Measurements from ENCODE around the gene GPX7. TPM values are rescaled to one million over a fixed set of nuclear protein-coding genes. Genes with fewer than 3 reads are reported as not detected.

Gene GPX7
- polyA plus RNA-seq, 1 donor from 2014 or later = 1.3 TPM

DNA sequence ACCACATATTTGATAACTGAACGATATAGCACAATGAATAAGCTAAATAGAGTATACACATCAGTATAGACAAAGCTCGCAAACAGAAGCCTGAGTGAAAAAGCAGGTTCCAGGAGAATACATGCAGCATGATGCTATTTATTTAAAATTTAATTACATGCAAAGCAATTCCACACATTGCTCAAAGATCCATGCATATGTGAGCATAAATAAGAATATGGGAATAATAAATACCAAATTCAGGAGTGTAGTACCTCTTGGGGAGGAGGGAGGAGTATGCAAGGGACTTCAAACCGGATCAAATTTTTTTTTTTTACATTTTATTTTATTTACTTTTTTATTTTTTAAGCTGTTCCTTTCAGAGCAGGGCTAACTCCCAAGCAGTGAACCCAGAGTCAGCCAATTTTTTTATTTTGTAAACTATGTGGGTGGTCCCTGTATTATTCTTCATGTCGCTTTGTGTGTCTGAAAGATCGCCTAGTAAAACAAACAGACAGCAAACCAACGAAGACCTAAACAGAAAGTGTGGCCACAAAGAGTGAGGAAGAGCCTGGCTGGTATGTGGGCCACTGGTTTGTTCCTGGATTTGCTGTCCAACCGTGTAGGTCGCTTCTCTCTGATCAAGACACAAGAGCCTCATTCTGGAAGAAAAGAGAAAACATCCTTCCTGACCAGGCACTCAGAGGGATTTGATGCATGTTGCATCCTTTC lies 26.6 kb downstream of the GPX7 start:
- TF ChIP-seq POLR2AphosphoS5 (IDR thresholded peaks at IDR 0.05) (no peak), EP300 (conservative IDR thresholded peaks at IDR 0.05; ENCODE audit: poor library complexity, severe bottlenecking) (no peak), RAD21 (conservative IDR thresholded peaks at IDR 0.05) (no peak), SMC3 (conservative IDR thresholded peaks at IDR 0.05; ENCODE audit: poor library complexity) (no peak), MXI1 (conservative IDR thresholded peaks at IDR 0.05; ENCODE audit: poor library complexity, severe bottlenecking) (no peak), EZH2 (IDR thresholded peaks at IDR 0.05; ENCODE audit: borderline replicate concordance, insufficient read depth, low read length, poor library complexity, severe bottlenecking) (no peak), TAF1 (IDR thresholded peaks at IDR 0.05; ENCODE audit: low read depth) (no peak)
- TF ChIP-seq, protein P1, sequence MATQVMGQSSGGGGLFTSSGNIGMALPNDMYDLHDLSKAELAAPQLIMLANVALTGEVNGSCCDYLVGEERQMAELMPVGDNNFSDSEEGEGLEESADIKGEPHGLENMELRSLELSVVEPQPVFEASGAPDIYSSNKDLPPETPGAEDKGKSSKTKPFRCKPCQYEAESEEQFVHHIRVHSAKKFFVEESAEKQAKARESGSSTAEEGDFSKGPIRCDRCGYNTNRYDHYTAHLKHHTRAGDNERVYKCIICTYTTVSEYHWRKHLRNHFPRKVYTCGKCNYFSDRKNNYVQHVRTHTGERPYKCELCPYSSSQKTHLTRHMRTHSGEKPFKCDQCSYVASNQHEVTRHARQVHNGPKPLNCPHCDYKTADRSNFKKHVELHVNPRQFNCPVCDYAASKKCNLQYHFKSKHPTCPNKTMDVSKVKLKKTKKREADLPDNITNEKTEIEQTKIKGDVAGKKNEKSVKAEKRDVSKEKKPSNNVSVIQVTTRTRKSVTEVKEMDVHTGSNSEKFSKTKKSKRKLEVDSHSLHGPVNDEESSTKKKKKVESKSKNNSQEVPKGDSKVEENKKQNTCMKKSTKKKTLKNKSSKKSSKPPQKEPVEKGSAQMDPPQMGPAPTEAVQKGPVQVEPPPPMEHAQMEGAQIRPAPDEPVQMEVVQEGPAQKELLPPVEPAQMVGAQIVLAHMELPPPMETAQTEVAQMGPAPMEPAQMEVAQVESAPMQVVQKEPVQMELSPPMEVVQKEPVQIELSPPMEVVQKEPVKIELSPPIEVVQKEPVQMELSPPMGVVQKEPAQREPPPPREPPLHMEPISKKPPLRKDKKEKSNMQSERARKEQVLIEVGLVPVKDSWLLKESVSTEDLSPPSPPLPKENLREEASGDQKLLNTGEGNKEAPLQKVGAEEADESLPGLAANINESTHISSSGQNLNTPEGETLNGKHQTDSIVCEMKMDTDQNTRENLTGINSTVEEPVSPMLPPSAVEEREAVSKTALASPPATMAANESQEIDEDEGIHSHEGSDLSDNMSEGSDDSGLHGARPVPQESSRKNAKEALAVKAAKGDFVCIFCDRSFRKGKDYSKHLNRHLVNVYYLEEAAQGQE (IDR thresholded peaks at IDR 0.05; ENCODE audit: borderline replicate concordance) = no peak
- TF ChIP-seq, protein P2, sequence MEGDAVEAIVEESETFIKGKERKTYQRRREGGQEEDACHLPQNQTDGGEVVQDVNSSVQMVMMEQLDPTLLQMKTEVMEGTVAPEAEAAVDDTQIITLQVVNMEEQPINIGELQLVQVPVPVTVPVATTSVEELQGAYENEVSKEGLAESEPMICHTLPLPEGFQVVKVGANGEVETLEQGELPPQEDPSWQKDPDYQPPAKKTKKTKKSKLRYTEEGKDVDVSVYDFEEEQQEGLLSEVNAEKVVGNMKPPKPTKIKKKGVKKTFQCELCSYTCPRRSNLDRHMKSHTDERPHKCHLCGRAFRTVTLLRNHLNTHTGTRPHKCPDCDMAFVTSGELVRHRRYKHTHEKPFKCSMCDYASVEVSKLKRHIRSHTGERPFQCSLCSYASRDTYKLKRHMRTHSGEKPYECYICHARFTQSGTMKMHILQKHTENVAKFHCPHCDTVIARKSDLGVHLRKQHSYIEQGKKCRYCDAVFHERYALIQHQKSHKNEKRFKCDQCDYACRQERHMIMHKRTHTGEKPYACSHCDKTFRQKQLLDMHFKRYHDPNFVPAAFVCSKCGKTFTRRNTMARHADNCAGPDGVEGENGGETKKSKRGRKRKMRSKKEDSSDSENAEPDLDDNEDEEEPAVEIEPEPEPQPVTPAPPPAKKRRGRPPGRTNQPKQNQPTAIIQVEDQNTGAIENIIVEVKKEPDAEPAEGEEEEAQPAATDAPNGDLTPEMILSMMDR (IDR thresholded peaks at IDR 0.05; ENCODE audit: poor library complexity, severe bottlenecking) = no peak

DNA sequence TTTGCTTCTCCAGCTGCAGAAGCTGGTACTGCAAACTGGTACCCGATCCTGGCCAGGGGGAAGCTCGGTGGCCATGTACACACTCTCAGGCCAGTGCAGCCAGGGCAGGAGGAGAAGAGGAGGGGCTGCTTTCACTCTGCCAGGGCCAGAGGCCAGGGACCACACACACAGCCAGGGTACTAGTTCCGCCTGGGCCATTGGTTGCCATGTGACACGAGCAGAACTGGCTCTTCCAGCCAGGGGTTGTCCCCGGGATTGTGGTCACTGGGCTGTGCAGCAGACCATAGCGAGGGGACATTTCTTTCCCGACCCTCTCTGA lies 27.1 kb downstream of the GPX7 start:
- H3K9ac ChIP-seq (ENCODE audit: low read length) = no peak overlapping the region
- H2AFZ ChIP-seq (ENCODE audit: low read depth, low read length) = no peak overlapping the region
- TF ChIP-seq, protein P2 (IDR thresholded peaks at IDR 0.05; ENCODE audit: poor library complexity, severe bottlenecking) = peak; percentile 10
- no peak for TF ChIP-seq POLR2AphosphoS5 (IDR thresholded peaks at IDR 0.05)
- H3K27me3 ChIP-seq (ENCODE audit: insufficient read depth, low read depth, low read length) = peaks cover 24% of the 10 kb centered on the region
- H4K20me1 ChIP-seq (ENCODE audit: insufficient read depth) = no peaks in the 10 kb centered on the region
- no peak overlapping the region for H3K4me3 ChIP-seq (ENCODE audit: low read length)
- no peak overlapping the region for H3K27ac ChIP-seq (ENCODE audit: low read length)
- H3K9me3 ChIP-seq (ENCODE audit: low read length) = no peaks in the 10 kb centered on the region
- no peaks in the 10 kb centered on the region for H3F3A ChIP-seq (ENCODE audit: insufficient read depth, low read length, poor library complexity, severe bottlenecking)
- H3K9me2 ChIP-seq (ENCODE audit: insufficient read depth, low read length) = no peaks in the 10 kb centered on the region
- H3K4me2 ChIP-seq (ENCODE audit: low read length) = no peak overlapping the region
- H3K79me2 ChIP-seq (replicated peaks; ENCODE audit: insufficient read depth, low read length) = no peaks in the 10 kb centered on the region
- H3K36me3 ChIP-seq (ENCODE audit: insufficient read depth, low read length) = no peaks in the 10 kb centered on the region

More for the DNA sequence above, 26.6 kb downstream of the GPX7 start:
- no peaks in the 10 kb centered on the region for H3K36me3 ChIP-seq (ENCODE audit: insufficient read depth, low read length)
- H3K4me2 ChIP-seq (ENCODE audit: low read length) = no peak overlapping the region
- H2AFZ ChIP-seq (ENCODE audit: low read depth, low read length) = no peak overlapping the region
- no peaks in the 10 kb centered on the region for H3F3A ChIP-seq (ENCODE audit: insufficient read depth, low read length, poor library complexity, severe bottlenecking)
- H3K9me2 ChIP-seq (ENCODE audit: insufficient read depth, low read length) = no peaks in the 10 kb centered on the region
- no peak overlapping the region for H3K4me3 ChIP-seq (ENCODE audit: low read length)
- H3K9me3 ChIP-seq (ENCODE audit: low read length) = no peaks in the 10 kb centered on the region
- peaks cover 19% of the 10 kb centered on the region for H3K27me3 ChIP-seq (ENCODE audit: insufficient read depth, low read depth, low read length)
- H3K9ac ChIP-seq (ENCODE audit: low read length) = no peak overlapping the region
- no peaks in the 10 kb centered on the region for H4K20me1 ChIP-seq (ENCODE audit: insufficient read depth)
- no peaks in the 10 kb centered on the region for H3K79me2 ChIP-seq (replicated peaks; ENCODE audit: insufficient read depth, low read length)
- no peak overlapping the region for H3K27ac ChIP-seq (ENCODE audit: low read length)

Data from neural cell (in vitro differentiated cells).